Measurements from ENCODE around the gene AUH. TPM values are rescaled to one million over a fixed set of nuclear protein-coding genes. Genes with fewer than 3 reads are reported as not detected.

The AUH gene
- total RNA-seq (2022; extraction: Qiagen RNA extraction; ENCODE audit: low read depth), result 9.1 to 11.7 TPM (median 9.8 TPM) in 5 replicates

DNA sequence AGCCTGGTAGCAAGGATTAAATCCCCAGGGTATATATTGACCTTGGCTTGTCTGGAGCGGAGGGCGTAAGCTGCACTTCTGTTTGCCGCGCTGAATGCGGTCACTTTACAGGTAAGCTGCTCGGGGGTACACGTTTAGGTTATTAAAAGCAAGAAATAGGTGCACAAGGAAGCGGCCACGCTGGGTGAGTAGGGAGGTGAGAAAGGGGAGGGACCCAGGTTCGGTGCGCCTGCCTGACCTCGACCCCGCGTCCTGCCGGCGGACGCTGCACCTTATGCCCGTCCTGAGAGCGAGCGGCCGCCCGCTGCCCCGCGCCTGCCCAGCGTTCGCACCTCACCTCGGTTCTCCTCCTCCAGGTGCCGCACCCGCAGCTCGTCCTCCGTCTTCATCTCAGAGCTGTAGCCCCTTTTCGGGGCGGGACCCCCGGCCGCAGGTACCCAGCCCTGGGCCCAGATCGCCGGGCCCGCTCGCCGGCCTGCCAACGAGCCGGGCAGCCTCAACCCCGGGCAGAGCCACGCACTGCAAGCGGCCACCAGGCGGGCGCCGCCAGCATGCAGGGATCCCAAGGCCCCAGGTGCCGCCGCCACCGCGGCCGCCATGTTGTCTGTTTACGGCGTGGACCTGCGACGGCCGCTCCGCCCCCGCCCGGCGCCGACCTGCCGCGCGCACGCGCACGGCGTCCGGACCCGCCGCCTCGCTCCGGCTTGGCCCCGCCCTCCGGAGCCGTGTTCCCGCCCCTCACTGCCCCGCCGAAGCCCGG is at the start of gene AUH:
AUH (minus strand) TSS at position 628 of the 760 bp plus-strand sequence; CDS start at position 599, 29 bp downstream.

Other genes with a start within 250 kb of the AUH start
- gene NFIL3, start 61.9 kb upstream of the AUH start, total RNA-seq (2022; extraction: Qiagen RNA extraction; ENCODE audit: low read depth), result 12.4 to 14.4 TPM (median 13.4 TPM) in 5 replicates